SKM-1 (cell line): ENCODE data around the gene UBR7.
"Not testable (repeated sequence)": the region's sequence is repeated elsewhere in the genome, so short reads cannot be mapped to it uniquely, and the experiment has no call there.

ENCODE experiments used
- DNase-seq: peaks from one replicate; lab custom pipeline; 2025; ENCODE audit not compliant: unreplicated experiment; lab: John Stamatoyannopoulos, UW

UBR7 gene

DNA sequence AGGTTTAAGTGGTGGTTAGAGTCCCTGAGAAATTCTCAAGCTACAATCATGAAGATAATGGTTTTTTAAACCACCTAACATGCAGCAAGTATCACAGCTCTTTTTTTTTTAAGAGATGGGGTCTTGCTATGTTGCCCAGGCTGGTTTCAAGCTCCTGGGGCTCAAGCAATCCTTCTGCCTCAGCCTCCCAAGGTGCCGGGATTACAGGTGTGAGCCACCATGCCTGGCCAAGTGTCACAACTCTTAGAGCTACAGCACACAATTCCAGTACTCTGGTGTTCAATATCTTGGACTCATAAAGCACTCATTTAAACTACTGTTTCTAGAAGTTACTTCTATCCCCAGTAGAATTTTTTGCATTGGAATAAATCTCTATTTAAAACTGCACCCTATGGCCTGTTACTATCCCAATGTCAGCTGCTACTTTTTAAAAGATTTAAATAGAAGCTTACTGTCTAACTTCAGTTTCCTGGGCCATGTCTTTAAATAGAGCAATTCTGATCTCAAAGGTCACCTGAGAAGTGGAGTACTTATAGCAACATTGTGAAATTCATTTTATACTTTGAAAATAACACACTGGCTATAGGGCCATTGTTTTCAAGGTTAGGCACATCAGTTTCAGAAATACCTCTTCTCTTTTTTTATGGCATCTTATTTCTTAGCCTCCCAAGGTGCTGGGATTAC is 11.6 kb upstream of the UBR7 start:
- no peak for DNase-seq

DNA sequence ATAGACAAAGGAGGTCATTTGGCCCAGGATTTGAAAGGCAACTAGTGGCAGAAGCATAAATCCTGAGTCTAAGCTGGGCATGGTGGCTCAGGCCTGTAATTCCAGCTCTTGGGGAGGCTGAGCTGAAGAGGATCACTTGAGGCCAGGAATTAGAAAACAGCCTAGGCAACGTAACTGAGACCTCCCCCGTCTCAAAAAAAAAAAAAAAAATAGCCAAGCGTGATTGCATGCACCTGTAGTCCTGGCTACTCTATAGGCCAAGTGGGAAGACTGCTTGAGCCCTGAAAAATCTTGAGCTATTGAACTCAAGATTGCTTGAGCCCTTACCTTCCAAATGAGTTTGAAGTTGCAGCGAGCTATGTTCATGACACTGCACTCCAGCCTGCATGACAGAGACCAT is 8.0 kb upstream of the UBR7 start:
- DNase-seq = no peak

DNA sequence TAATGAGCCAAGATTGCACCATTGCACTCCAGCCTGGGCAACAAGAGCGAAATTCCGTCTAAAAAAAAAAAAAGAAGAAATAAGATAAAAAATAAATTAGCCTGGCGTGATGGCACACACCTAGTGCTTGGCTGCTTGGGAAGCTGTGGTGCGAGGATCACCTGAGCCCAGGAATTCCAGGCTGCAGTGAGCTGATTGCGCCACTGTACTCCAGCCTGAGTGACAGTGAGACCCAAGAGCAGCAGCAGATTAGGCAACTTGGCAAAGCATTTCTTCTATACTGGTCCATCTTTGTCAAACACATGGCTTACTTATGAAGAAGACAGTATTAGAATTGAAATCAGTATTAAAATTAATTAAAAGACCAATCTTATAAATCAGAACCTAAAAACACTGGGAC is 6.5 kb upstream of the UBR7 start:
- no peak for DNase-seq

- DNase-seq = no peak
Measured at GRCh38 chr14:93201155-93201704, 5.8 kb upstream of the UBR7 start.

DNA sequence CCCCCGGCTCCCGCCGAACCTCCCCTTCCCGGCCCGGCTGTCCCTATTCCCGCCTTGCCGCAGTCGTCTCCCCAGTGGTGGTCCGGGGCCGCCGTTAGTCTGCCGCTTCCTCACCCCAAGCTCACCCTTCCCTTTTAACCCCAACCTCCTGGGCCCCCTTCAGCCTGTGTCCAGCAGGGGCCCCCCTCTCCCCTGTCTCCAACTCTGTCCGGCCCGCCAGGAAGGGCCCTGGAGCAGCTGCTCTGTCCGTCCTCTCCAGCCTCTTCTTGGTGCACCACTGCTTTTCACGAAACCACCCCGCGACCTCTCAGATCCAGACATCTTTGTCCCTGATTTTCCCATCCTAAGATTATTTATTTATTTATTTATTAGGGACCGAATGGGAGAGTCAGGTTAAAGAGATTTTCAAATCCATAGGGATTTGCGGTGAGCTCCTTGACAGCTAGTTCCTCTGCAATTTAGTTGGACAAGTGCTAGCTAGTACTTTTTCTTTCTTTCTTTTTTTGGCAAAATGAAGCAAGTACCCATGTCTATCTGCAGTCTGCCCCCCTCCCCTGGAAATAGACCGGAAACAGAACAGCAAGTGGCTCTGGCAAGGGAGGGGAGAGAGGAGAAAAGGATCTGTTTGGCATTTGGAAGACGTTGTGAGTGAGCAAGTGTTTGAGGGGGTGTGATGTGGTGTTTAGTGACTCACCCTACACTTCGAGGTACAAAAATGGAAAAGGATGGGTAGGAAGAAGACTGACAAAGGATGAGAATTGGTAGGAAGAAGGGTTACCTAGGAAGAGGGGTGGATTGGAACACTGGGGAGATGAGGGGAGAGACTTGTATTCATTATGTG is 632 bp downstream of the UBR7 start:
- DNase-seq = no peak

- DNase-seq = no peak
Measured at GRCh38 chr14:93212432-93212831, 5.4 kb downstream of the UBR7 start.

GRCh38 chr14:93214598-93214997 is 7.5 kb downstream of the UBR7 start:
- DNase-seq = no peak

DNA sequence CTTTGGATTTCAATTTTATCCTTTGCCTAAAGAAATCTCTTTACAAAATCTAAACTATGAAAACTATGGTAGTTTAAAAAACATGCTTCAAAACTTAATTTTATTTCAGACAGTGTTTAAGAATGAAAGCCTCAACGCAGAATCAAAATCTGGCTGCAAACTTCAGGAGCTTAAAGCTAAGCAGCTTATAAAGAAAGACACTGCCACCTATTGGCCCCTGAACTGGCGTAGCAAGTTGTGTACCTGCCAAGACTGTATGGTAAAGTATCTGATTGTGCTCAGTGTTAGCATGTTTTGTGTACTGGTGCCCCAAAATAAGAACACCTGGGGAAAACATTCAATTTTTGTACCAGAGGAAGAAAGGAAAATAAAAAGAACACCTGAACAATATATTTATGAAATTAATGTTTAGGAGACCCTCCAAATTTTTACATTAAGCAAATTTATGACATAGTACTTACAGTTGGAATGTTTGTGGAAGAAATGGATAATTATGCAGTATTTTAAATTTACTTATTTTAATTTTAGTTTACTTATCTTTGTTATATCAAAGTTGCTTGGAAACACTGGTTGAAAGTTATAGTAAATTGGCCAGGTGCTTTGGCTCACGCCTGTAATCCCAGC is 12.2 kb downstream of the UBR7 start:
- DNase-seq = peak; percentile 1

GRCh38 chr14:93220509-93220908 is 13.5 kb downstream of the UBR7 start:
- DNase-seq = no peak

DNA sequence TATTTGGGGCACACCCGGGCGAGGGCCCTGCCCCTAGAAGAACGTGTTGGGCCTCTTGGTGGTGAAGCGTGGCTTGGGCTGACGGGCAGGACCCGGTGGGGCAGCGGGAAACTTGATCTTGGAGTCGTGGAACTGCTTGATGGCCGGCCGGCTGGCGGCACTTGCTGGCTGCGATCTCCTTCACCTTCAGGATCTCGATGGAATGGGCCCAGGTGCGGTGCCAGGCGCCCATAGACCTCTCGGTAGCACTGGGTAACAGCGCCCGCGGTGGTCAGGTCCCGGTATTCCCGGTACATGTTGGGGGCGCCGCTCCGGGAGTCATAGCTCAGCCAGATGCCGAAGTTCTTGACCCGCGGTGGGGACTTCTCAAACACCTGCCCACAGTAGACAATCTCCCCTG is 16.5 kb downstream of the UBR7 start:
- no peak for DNase-seq

GRCh38 chr14:93228550-93228949 is 21.5 kb downstream of the UBR7 start:
- no peak for DNase-seq

- no peak for DNase-seq
Measured at GRCh38 chr14:93230539-93230938, 23.5 kb downstream of the UBR7 start.

- DNase-seq = no peak
Measured at GRCh38 chr14:93231129-93231979, 24.3 kb downstream of the UBR7 start.

- no peak for DNase-seq
Measured at GRCh38 chr14:93232159-93232558, 25.1 kb downstream of the UBR7 start.

- DNase-seq = not testable (repeated sequence)
Measured at GRCh38 chr14:93233078-93233477, 26.0 kb downstream of the UBR7 start.

DNA sequence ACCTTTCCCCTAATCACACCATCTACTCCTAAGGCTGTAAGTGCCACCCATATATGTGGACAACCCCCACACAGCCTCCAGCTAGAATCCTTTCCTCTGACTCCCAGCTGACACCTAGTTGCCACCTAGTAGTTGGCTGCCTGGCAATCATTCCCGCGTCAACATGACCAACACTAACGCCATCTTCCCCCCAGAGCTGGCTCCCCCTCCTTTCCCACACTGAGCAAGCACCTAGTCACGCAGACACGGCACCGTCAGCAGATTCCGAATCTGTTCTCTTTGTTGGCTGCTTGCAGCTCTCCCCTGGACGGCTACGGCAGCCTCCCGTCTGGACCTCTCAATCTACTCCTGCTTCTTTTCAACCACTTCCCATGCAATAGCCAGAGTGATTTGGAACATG is 27.7 kb downstream of the UBR7 start:
- no peak for DNase-seq

DNA sequence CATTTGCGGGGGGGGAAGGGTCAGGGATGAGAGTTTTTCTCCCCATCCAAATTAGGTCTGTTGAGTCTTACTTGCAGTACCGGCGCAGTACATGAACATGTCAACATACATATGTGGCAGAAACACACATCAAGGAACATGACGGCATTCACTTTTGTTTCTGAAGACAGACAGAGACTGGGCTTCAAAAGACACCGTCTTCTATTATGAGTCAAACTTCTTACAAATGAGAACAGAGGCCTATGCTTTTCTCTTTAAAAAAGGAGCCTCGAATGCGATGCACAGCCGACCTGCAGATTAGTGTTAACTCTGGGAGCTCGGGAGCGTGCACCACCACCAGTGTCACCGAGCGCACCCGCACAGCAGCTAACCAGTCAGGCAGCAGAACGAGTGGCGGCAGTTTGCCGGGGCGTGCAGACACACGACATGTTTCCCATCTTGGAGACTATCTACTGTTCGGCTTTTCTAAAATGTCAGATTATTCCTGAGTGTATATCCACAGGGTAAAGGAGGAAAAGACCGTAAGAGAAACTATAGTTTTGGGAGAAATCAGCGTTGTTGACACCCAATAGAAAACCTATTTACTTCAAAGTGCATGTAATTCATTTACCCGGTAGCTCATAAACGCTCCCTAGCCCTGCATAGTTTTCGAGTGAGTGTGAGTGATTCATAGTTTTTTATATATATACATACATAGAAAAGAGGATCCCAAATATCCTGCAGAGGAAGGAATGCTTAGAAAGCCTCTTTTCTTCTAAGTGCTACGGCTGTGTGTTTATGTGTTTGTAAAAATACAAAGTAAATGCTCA is 33.0 kb downstream of the UBR7 start:
- no peak for DNase-seq

- DNase-seq = no peak
Measured at GRCh38 chr14:93240678-93241000, 33.6 kb downstream of the UBR7 start.

DNA sequence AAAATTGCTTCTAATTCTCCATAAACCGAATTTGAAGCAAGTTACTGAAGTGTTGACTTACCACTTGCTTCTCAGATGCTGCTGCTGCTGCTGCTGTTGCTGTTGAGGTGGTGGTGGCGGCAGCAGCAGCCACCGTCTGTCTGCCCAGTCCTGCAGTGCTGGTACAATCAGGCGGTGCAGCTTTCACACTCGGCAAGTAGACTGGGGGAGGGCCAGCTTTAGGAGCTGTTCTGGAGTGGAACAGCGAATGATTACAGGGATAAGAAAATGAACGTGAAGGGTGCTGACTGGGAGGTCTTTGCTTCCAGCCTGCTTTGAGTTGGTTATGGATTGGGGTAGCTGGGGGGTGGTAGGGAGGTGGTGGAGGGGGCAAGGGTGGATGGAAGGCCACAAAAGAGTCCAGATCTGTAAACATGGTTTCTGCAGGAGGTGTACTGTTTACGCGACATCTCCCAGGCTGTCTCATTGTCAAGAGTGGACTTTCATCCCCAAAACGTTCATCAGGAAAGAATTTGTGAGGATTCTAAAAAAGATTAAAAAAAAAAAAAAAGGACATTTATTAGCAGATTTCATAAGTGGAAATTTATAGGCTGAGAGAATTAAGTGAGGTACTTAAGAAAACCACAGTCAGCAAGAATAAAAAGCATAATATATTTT is 38.8 kb downstream of the UBR7 start:
- DNase-seq = no peak

DNA sequence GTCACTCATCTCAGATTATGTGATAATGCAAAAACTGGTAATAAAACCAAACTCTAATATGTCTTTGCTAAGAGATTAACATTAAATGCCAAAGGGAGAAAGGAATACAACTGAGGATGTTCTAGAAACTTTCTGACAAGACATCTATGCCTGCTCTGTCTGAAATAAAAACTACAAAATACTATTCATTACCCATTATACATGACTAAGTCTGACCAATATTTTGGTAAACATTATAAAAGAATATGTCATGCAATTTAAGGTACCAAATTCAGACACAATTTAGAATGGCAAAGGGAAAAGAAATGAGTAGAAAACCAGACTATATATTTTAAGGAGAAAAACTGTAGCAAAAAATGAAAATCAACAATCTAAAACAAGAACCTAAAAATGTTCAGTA is 39.5 kb downstream of the UBR7 start:
- DNase-seq = no peak
